HG02973 (cell line): ENCODE measurements around the gene PDE9A.

ENCODE experiments used
- ATAC-seq: cut with Tn5 transposase; IDR thresholded peaks from one replicate; pipeline ENCODE4 v1.9.1; 2021; ENCODE audit warnings: moderate library complexity; ENCODE audit not compliant: unreplicated experiment

PDE9A gene

GRCh38 chr21:42734323-42734971 lies 81.0 kb downstream of the PDE9A start:
- no peak for ATAC-seq

GRCh38 chr21:42735061-42735460 lies 81.6 kb downstream of the PDE9A start:
- no peak for ATAC-seq

GRCh38 chr21:42735944-42736343 lies 82.5 kb downstream of the PDE9A start:
- ATAC-seq = no peak

DNA sequence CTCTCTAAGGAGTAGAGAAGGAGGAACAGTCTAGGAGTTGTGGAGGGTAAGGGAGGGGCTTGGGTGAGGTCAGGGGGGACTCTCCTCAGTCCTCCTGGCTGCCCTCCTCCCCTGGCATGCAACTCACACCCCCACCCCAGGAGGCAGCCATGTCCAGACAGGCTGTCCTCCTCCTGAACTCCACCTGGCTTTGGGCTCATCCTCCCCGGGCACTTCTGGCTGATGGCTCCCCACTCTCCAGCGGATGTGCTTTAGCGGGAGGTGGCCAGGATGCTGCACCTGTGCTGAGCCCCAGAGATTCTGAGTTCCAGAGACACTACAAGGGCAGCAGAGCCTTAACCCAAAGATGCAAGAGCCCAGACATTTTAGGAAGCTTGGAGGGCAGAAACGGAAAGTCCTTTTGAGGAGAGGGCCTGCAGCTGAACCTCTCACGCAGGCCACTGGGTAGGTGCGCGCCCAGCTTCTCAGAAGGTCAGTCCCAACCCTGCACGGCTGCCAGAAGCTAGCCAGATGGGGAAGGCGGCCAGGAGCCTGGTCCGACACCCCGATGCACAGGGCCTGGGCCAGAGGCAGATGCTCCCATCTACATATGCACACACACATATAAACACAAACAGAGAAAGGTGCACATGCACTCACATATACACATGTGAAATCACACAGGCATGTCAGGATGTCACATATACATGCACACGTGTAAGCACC lies 83.4 kb downstream of the PDE9A start:
- no peak for ATAC-seq

DNA sequence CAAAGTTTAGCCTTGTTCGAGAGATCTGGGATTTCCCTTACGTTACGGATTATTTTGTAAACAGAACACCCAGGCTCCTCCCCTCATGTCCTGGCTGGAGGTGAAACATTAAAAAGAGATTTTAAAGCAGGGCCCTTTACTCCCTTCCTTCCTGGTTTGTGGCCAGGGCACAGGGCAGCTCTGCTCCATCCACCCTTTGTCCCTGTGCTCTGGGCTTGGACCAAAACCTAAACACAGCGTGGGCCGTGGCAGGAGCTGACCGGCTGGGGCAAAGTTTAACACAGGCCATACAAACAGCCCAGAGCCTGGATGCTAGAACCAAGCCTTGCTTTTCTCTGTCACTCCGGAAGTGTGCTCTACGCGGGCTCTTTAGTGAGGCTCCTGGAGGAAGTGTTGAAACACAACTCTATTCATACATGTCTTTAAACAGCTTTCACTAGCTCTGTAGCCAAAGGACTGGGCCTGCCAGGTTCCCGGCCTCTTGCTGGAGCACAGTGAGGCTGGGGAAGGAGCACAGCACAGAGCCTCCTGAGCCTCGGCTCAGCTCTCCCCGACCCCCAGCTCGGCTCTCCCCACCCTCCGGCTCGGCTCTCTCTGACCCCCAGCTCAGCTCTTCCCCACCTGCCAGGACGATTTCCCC lies 84.7 kb downstream of the PDE9A start:
- ATAC-seq = no peak

DNA sequence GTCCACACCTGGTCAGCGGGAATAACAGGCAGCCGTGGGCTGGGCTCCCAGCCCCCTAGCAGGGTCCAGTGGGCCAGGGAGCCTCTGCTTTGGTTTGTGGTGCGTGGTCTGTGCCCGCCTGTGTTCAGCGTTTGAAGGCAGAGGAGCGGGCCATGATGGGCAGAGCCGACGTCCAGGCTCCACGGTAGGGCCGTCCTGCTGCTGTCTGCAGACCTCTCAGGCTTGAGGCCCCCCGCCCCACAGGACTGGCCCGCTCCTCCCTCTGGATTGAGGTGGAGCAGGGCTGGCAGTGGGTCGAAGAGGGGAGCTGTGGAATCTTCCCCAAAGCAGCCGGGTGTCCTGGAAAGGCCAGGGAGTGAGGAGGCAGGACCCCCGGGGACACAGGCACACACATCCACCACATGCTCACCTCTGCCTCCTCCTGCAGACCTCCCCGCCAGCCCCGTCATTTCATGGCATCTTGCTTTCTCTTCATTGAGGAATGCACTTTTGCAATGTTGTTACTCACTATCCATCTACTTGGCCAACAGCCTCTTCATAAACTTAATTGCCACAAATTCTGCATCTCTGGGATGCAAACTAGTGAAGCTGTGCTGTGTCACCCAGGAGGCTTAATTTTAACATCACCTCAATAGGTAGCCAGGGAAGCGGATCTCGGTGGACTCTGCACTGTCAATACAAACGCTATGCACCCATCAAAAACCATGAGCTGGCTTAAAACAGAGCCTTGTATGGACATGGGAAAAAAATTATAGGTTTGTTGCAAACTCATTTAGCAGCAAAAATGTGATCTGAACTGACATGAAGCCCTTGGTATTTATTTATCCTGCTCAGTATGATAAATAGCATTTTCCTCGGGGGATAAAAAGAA lies 85.9 kb downstream of the PDE9A start:
- no peak for ATAC-seq

GRCh38 chr21:42740405-42740909 lies 87.0 kb downstream of the PDE9A start:
- no peak for ATAC-seq

DNA sequence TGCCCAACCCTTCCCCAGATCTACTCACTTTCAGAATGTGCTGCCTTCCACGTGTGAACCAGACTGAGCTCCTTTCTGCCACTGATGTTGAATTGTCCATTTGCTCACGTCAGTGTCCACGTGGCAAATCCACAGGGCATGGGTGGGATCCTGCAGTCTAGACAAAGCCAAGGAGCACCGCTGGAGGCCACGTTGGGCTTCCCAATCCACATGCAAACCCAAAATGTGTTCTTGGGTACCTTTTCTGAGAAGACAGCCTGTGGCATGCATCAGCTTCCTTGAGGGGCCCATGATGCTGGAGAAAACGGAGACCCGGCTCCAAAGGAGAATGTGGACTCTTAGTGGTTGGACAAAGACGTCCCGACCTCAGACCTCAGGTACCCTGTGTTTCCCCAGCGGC lies 87.6 kb downstream of the PDE9A start:
- no peak for ATAC-seq

DNA sequence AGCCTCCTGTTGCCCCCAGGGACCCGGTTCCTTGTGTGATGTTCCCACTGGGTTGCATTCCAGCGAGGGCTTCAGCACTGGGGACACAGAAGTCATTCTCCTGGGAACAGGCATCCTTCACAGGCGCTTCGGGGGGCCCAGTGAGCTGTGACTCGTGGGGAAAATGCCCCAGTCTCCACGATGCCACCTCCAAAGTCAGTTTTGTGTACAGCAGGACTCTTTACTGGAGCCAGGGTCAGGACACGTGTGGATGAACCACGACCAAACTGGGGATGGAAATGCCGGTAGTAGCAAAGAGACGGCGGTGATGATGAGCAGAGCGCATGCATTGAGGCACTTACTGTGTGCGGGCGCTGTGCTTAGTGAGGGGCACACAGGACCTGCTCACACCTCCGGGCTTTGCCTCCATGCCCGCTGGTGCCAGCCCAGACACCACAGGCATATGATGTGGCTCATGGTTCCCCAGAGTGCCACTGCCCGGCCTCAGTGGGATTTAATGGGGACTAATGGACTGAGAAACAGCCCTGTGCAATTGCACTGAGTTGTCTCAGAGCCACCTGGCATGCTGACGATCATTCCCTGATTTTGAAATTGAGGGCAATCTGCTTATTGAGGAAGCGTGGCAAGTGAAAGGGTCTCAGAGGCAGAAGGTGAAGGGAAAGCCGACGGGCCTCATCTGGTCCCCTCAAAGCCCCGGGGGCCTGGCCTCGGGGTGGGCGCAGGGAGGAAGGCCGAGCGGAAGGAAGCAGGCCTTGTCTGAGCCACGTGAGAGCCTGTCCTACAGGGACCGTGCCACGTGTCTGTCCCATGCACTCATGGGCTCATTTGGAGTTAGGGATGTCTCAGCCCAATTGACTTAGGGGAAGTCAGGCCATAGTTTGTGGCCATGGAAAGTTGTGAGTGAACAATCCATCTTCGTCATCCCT lies 91.4 kb downstream of the PDE9A start:
- ATAC-seq = no peak

GRCh38 chr21:42745511-42746239 lies 92.3 kb downstream of the PDE9A start:
- ATAC-seq = no peak

DNA sequence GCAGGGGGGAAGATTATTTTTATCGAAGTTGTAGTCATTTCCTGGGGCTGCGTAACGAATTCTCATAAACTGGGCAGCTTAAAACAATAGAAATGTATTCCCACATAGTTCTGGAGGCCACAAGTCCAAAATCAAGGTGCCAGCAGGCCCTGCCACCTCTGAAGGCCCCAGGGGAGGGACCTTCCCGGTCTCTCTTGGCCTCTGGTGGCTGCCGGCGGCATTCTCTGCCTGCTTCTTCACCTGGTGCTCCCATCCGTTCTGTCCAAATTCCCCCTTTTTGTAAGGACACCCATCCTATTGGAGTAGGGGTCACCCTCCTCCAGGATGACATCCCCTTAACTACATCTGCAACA lies 92.8 kb downstream of the PDE9A start:
- no peak for ATAC-seq

DNA sequence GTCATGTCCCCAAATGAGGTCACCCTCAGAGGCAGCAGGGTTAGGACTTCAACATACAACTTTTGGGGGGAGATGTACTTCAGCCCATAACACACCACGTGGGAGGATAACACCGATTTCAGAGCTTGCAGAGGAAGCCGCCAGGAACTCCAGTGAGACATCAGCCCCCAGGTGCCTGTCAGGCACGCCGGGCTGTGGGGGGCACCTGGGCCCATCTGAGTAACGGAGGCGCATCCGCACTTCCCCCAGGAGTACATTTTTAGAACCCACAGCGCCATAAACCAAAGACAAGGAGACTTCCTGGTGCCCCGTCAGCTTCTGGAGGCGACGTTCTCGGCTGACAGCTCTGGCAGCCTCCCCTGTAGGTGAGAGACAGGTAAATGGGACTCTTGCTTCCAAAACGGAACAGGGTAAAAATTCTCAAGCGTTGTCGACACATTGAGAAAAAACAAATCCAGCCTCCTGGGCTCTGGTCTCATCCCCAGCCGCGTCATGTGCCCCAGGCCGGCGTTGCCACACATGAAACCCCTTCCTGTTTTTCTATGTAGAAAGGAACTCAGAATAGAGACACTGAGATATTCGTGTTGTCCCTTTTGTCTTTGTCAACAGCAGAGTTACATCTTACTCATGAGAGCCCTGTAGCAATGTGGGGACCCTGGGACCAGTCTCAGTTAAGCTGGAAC lies 93.3 kb downstream of the PDE9A start:
- ATAC-seq = no peak

GRCh38 chr21:42747276-42747701 lies 93.9 kb downstream of the PDE9A start:
- ATAC-seq = no peak

DNA sequence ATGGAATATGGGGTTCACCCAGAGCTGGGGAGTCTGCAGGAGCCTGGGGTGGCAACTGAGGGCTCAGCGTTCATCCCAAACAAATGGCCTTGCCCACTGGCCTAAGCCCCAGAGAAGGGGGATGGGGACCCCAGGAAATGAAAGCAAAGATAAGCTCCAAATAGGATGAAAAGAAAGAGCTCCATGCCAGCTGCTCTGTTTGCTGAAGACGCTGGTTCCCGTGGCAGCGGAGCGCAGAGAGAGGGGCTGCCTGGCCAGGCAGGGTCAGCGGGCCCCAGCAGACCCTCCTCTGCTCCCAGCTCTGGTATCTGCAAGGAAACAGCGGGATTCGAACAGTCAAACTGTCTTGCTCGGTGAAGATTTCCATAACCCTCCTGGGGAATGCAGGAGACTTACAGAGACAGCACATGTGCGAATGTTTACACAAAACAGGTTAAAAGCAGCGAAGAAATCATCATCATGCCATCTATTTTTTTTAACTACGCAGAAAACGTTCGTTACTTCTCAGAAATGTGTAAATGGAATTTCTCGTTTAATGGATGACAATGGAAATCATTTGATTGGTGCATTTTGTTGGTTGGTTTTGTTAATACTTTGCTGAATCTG lies 94.4 kb downstream of the PDE9A start:
- no peak for ATAC-seq

- ATAC-seq = no peak
Measured at GRCh38 chr21:42748620-42749176, 95.3 kb downstream of the PDE9A start.

DNA sequence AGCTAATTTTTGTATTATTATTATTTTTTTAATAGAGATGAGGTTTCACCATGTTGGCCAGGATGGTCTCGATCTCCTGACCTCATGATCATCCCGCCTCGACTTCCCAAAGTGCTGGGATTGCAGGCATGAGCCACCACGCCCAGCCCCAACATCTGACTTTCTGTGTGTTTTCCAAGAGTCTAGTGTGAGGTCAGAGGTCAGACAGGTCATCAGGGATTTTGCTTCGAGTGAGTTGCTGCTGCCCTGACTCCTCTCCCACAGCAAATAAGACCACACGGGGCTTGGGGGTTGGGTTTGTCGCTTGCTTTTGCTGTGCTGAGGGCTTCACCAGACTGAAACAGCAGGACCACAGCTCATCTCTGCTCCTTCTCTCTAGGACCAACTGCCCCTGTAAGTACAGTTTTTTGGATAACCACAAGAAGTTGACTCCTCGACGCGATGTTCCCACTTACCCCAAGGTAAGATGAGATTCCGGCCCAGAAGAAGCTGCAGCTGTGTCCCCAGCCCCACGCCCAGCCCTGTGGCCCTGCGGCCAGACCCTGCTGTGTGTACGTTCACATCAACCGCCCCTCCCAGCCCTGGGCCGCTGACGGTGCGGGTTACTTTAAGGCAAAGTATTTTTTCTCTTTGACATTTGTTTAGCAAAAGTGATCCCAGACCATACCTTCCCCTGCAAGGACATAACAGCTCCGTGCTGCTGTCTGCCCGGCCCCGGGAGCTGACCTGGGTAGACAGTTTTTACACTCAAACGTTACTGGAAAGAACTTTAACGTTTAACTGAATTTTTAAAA lies 97.5 kb downstream of the PDE9A start:
- no peak for ATAC-seq

DNA sequence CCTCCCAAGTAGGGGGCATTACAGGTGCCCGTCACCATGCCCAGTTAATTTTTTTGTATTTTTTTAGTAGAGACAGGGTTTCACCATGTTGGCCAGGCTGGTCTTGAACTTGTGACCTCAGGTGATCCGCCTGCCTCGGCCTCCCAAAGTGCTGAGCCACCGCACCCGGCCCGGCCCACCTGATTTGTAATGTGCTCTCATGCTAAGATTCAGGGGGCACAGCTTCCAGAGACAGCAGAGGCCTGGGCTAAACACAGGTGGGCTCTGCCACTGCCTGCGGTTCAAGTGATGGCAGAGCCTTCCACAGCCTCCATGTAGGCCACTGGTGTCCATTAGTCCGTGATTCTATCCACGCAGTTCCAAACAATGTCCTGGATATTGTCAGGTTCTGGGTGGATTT lies 98.4 kb downstream of the PDE9A start:
- no peak for ATAC-seq
